GM12878 (cell line): ENCODE data around the gene PTPRM. TPM values are rescaled to one million over a fixed set of nuclear protein-coding genes. Genes with fewer than 3 reads are reported as not detected.

Experiments
- ATAC-seq: fragments of 200-7000 bp; cut with Tn5 transposase; 3 replicates; pipeline ENCODE4 v1.9.1; 2020; ENCODE audit warnings: mild to moderate bottlenecking, moderate library complexity
- BruUV-seq: library from RNA; stranded (reverse); fragments of 400-500 nt; replicated peaks from 2 replicates; lab custom pipeline; 2021; lab: Mats Ljungman, UMichigan
- CTCF ChIA-PET: fragments of 300-600 bp; sonication (Branson Sonifier 250); formaldehyde crosslinking; extraction: SDS; loops from one replicate; lab custom pipeline; 2021; ENCODE audit warnings: inconsistent platforms; lab: Yijun Ruan, JAX
- POLR2A ChIA-PET: fragments of 350-600 bp; formaldehyde crosslinking; extraction: SDS; loops from one replicate; lab custom pipeline; 2021; ENCODE audit warnings: inconsistent platforms; lab: Charles Lee
- RAD21 ChIA-PET: fragments of 300-600 bp; sonication (Branson Sonifier 250); formaldehyde crosslinking; loops from one replicate; lab custom pipeline; 2023; ENCODE audit warnings: antibody characterized with exemption; ENCODE audit not compliant: unreplicated experiment; lab: Charles Lee
- SMC1A ChIA-PET: fragments of 300-600 bp; sonication (Branson Sonifier 250); formaldehyde crosslinking; loops from one replicate; lab custom pipeline; 2023; ENCODE audit not compliant: unreplicated experiment, uncharacterized antibody; lab: Charles Lee
- DNase-seq: peaks from one replicate; pipeline ENCODE4 v3.0.0-alpha.2; 2011; ENCODE audit warnings: low read depth, low spot score
- FAIRE-seq: peaks from 3 replicates; lab custom pipeline; 2011; peaks lifted over from hg19 to GRCh38; lab: Jason Lieb, UNC
- H2AFZ ChIP-seq: 2 replicates; pipeline ENCODE4 v1.6.0; 2011; ENCODE audit warnings: low read depth, low read length, control low read depth; ENCODE audit not compliant: control insufficient read depth
- H3K27ac ChIP-seq: 2 replicates; pipeline ENCODE4 v1.5.1; 2011; ENCODE audit warnings: control low read depth; ENCODE audit not compliant: control insufficient read depth, insufficient read depth
- H3K27me3 ChIP-seq, 2 experiments: replicated peaks in 1 of 2; 2 replicates each; pipeline versions ENCODE4 v1.6.0 to v1.6.1; 2011; ENCODE audit warnings: low read length in 1 of 2; ENCODE audit not compliant: control insufficient read depth in 2 of 2, insufficient read depth in 2 of 2
- H3K36me3 ChIP-seq, 2 experiments: 2 replicates each; pipeline ENCODE4 v1.5.1; 2011; ENCODE audit warnings: low read length in 1 of 2; ENCODE audit not compliant: control insufficient read depth in 2 of 2, insufficient read depth in 2 of 2
- H3K4me1 ChIP-seq: 2 replicates; pipeline ENCODE4 v1.6.1; 2011; ENCODE audit warnings: mild to moderate bottlenecking, low read length, moderate library complexity, mixed read lengths; ENCODE audit not compliant: control insufficient read depth, insufficient read depth
- H3K4me2 ChIP-seq: 2 replicates; pipeline ENCODE4 v1.6.0; 2011; ENCODE audit warnings: control low read depth; ENCODE audit not compliant: control insufficient read depth, insufficient read depth
- H3K4me3 ChIP-seq: fragments of 200-600 bp; sonication (generic); 2 replicates; pipeline ENCODE4 v1.5.1; 2016
- H3K79me2 ChIP-seq: 2 replicates; pipeline ENCODE4 v1.6.0; 2011; ENCODE audit warnings: low read length; ENCODE audit not compliant: control insufficient read depth, insufficient read depth
- H3K9ac ChIP-seq: 2 replicates; pipeline ENCODE4 v1.8.0; 2011; ENCODE audit warnings: low read length, control low read depth, mixed read lengths; ENCODE audit not compliant: control insufficient read depth, insufficient read depth
- H3K9me3 ChIP-seq: replicated peaks from 3 replicates; pipeline ENCODE4 v1.5.1; 2011; ENCODE audit warnings: mild to moderate bottlenecking, low read length; ENCODE audit not compliant: control insufficient read depth, insufficient read depth
- H4K20me1 ChIP-seq: 2 replicates; pipeline ENCODE4 v1.6.0; 2011; ENCODE audit not compliant: control insufficient read depth, insufficient read depth
- SMC3 ChIP-seq: IDR thresholded peaks from 2 replicates; pipeline ENCODE4 v1.6.1; 2011; ENCODE audit warnings: low read length, improper control_type of control experiment, borderline replicate concordance
- SPI1 ChIP-seq: IDR thresholded peaks from 2 replicates; pipeline ENCODE4 v1.6.1; 2011; ENCODE audit warnings: low read depth, mild to moderate bottlenecking, low read length, moderate library complexity, borderline replicate concordance; ENCODE audit not compliant: insufficient read depth
- TCF12 ChIP-seq: IDR thresholded peaks from 2 replicates; pipeline ENCODE4 v1.6.1; 2011; ENCODE audit warnings: low read depth, mild to moderate bottlenecking, low read length
- ZZZ3 ChIP-seq: IDR thresholded peaks from 2 replicates; pipeline ENCODE4 v1.6.1; 2011; ENCODE audit warnings: low read depth; ENCODE audit not compliant: control insufficient read depth, insufficient read length
- WGBS: methylation state at CpG from one replicate; pipeline ENCODE4 v1.1.6; 2016; ENCODE audit warnings: low lambda C conversion rate; ENCODE audit not compliant: insufficient replicate concordance, insufficient coverage; ENCODE audit errors: missing lambda C conversion rate; 5-methylcytosine and 5-hydroxymethylcytosine counted together
- in situ Hi-C: fragments of 300-500 bp; cut with MboI; formaldehyde crosslinking; loops from 9 replicates; pipeline ENCODE4 v1.14.3; 2018; ENCODE audit warnings: mixed read lengths
- intact Hi-C: fragments of 100-400 bp; cut with micrococcal nuclease; formaldehyde crosslinking; loops from one replicate; pipeline ENCODE4 v1.14.2; 2022; ENCODE audit not compliant: unreplicated experiment
- polyA plus RNA-seq, 11 experiments: library from polyadenylated mRNA; depleted of rRNA in 4 of 11; unstranded in 6 of 11; stranded (reverse) in 5 of 11; fragments of >200 nt; fragmentation: Nextera tagmentation in 4 of 11; fragmentation: Illumina TruSeq in 1 of 11; extraction: Ambion mirVana in 4 of 11; extraction: Trizol in 1 of 11; gene quantifications; 1 replicate in 1 of 11; 2 replicates in 10 of 11; pipeline versions ENCODE4 v1.2.1 to v1.2.3, GENCODE V29; 2011 to 2016; ENCODE audit warnings: inconsistent platforms in 2 of 11, missing spikeins in 2 of 11, low read depth in 1 of 11
- total RNA-seq, 4 experiments: library from RNA; depleted of rRNA in 3 of 4; stranded (reverse); fragments of >200 nt in 3 of 4; fragmentation: Illumina TruSeq in 1 of 4; extraction: Trizol in 1 of 4; gene quantifications; 2 replicates each; pipeline versions ENCODE4 v1.2.1 to v1.2.3, GENCODE V29; 2013 to 2021
- TF ChIP-seq, protein P1 (sequence below): fragments of 450-650 bp; formaldehyde crosslinking; IDR thresholded peaks from 2 replicates; pipeline ENCODE4 v1.4.0; 2022; ENCODE audit warnings: mild to moderate bottlenecking, moderate library complexity
- TF ChIP-seq, protein P2 (sequence below), 3 experiments: IDR thresholded peaks in 2 of 3; conservative IDR thresholded peaks in 1 of 3; 2 replicates each; pipeline ENCODE4 v1.5.1; 2011; ENCODE audit warnings: low read depth in 3 of 3, low read length in 3 of 3, mild to moderate bottlenecking in 3 of 3, control low read depth in 2 of 3, moderate library complexity in 2 of 3, inconsistent platforms in 1 of 3, mixed read lengths in 1 of 3; ENCODE audit not compliant: control insufficient read depth in 2 of 3, insufficient read depth in 1 of 3; ENCODE audit errors: extremely low read depth in 1 of 3

The PTPRM gene
- total and polyA plus RNA-seq, 10 of the 15 experiments (the other 5 are each of a cell fraction or from before 2014, with no cell fraction given), result 0.07 to 22.6 (median 0.60) TPM

DNA sequence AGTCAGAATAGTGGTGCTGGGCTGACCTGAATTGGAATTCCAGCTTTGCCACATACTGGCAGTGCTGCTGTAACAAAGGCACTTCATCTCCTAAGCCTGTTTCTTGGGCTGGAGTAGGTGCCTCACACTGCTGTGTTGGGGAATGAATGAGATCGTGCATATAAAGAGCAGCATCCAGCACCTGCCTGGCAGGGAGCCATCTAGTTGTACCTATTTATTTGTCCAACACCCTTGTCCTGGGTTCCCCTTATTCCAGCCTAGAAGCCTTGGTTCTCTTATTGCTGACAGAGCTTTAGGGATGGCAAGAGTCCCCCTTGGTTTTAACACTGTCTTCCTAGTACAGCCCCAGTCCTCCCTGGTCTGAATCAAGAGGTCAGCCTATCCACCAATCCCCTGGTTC lies 766.8 kb downstream of the PTPRM start:
- Histone ChIP-seq H3K27me3 (no peaks in the 10 kb centered on the region; a peak in 3 of 4 replicates), H3K9me3 (no peaks in the 10 kb centered on the region), H3K79me2 (no peaks in the 10 kb centered on the region), H2AFZ (no peak overlapping the region), H3K36me3 (no peaks in the 10 kb centered on the region), H3K27ac (no peak overlapping the region), H4K20me1 (no peaks in the 10 kb centered on the region), H3K4me1 (no peaks in the 10 kb centered on the region), H3K4me2 (no peak overlapping the region), H3K9ac (no peak overlapping the region), H3K4me3 (no peak overlapping the region)
- ChIA-PET POLR2A (no interaction called here), CTCF (no interaction called here), SMC1A (interaction anchor here (1.2 kb wide), 1 partner anchor 50 kb away, joined by 4 read pairs; no protein-coding TSS in a partner anchor), RAD21 (no interaction called here)
- WGBS, result 48% methylated on average over 1 of the region's 1 CpG
- FAIRE-seq, result no peak
- in situ Hi-C loops, result no loop called here
- intact Hi-C loops, result no loop called here
- BruUV-seq, result no TSS peak
- no peak for ATAC-seq
- no peak for DNase-seq
- TF ChIP-seq, protein P1, sequence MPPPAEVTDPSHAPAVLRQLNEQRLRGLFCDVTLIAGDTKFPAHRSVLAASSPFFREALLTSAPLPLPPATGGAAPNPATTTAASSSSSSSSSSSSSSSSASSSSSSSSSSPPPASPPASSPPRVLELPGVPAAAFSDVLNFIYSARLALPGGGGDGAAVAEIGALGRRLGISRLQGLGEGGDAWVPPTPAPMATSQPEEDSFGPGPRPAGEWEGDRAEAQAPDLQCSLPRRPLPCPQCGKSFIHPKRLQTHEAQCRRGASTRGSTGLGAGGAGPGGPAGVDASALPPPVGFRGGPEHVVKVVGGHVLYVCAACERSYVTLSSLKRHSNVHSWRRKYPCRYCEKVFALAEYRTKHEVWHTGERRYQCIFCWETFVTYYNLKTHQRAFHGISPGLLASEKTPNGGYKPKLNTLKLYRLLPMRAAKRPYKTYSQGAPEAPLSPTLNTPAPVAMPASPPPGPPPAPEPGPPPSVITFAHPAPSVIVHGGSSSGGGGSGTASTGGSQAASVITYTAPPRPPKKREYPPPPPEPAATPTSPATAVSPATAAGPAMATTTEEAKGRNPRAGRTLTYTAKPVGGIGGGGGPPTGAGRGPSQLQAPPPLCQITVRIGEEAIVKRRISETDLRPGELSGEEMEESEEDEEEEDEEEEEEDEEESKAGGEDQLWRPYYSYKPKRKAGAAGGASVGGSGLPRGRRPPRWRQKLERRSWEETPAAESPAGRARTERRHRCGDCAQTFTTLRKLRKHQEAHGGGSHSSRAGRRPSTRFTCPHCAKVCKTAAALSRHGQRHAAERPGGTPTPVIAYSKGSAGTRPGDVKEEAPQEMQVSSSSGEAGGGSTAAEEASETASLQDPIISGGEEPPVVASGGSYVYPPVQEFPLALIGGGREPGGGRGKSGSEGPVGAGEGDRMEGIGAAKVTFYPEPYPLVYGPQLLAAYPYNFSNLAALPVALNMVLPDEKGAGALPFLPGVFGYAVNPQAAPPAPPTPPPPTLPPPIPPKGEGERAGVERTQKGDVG (CRISPR knock-in tag), result no peak
- TF ChIP-seq, protein P2, sequence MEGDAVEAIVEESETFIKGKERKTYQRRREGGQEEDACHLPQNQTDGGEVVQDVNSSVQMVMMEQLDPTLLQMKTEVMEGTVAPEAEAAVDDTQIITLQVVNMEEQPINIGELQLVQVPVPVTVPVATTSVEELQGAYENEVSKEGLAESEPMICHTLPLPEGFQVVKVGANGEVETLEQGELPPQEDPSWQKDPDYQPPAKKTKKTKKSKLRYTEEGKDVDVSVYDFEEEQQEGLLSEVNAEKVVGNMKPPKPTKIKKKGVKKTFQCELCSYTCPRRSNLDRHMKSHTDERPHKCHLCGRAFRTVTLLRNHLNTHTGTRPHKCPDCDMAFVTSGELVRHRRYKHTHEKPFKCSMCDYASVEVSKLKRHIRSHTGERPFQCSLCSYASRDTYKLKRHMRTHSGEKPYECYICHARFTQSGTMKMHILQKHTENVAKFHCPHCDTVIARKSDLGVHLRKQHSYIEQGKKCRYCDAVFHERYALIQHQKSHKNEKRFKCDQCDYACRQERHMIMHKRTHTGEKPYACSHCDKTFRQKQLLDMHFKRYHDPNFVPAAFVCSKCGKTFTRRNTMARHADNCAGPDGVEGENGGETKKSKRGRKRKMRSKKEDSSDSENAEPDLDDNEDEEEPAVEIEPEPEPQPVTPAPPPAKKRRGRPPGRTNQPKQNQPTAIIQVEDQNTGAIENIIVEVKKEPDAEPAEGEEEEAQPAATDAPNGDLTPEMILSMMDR (IDR thresholded peaks at IDR 0.05 in 2 of 3, conservative IDR thresholded peaks at IDR 0.05 in 1 of 3; ENCODE audit: control insufficient read depth in 2 of 3, extremely low read depth in 1 of 3, insufficient read depth in 1 of 3, low read depth in 3 of 3, low read length in 3 of 3), result no peak
- TF ChIP-seq SPI1 (no peak), SMC3 (no peak), ZZZ3 (no peak), TCF12 (no peak)
